LNCaP clone FGC (cell line): ENCODE measurements around the gene SP7.

Experiments
- DNase-seq: peaks from one replicate; pipeline ENCODE4 v3.0.0-alpha.2; 2011; ENCODE audit warnings: low read depth
- H3K4me3 ChIP-seq: 2 replicates; pipeline ENCODE4 v1.5.1; 2011; ENCODE audit warnings: mild to moderate bottlenecking, low read depth, low read length, control low read depth
- CTCF ChIP-seq: IDR thresholded peaks from 2 replicates; pipeline ENCODE4 v1.5.1; 2012; ENCODE audit warnings: mild to moderate bottlenecking; ENCODE audit not compliant: control insufficient read depth, insufficient read depth; ENCODE audit errors: extremely low read depth

Gene SP7

GRCh38 chr12:53345486-53346188, 9.5 kb upstream of the SP7 start:
- no peak for DNase-seq
- H3K4me3 ChIP-seq: peak overlapping the region; percentile 59
- no peak for TF ChIP-seq CTCF

- DNase-seq: no peak
- TF ChIP-seq CTCF: peak; percentile 60
Observed at GRCh38 chr12:53344824-53345485, 8.8 kb upstream of the SP7 start.

GRCh38 chr12:53344487-53344823, 8.3 kb upstream of the SP7 start:
- TF ChIP-seq CTCF: no peak
- DNase-seq: no peak
- H3K4me3 ChIP-seq: peak overlapping the region; percentile 59

More at GRCh38 chr12:53344824-53345485, 8.8 kb upstream of the SP7 start:
- H3K4me3 ChIP-seq: peak overlapping the region; percentile 59

GRCh38 chr12:53343969-53344368, 7.8 kb upstream of the SP7 start:
- no peak for TF ChIP-seq CTCF
- H3K4me3 ChIP-seq: no peak overlapping the region
- DNase-seq: no peak

- no peak for DNase-seq
- no peak overlapping the region for H3K4me3 ChIP-seq
- no peak for TF ChIP-seq CTCF
Observed at GRCh38 chr12:53343449-53343848, 7.3 kb upstream of the SP7 start.

GRCh38 chr12:53340398-53340797, 4.2 kb upstream of the SP7 start:
- no peak overlapping the region for H3K4me3 ChIP-seq
- DNase-seq: no peak
- TF ChIP-seq CTCF: no peak
